LNCAP (cell line): ENCODE results near the gene PANK2.

Experiments used
- CTCF ChIP-seq: fragments of 450-650 bp; IDR thresholded peaks from 2 replicates; pipeline ENCODE4 v1.5.1; 2017; ENCODE audit warnings: mild to moderate bottlenecking

The PANK2 gene

GRCh38 chr20:3854462-3854871 is 34.7 kb upstream of the PANK2 start:
- TF ChIP-seq CTCF = no peak

GRCh38 chr20:3857405-3857804 is 31.8 kb upstream of the PANK2 start:
- no peak for TF ChIP-seq CTCF

GRCh38 chr20:3858689-3859088 is 30.5 kb upstream of the PANK2 start:
- no peak for TF ChIP-seq CTCF

- no peak for TF ChIP-seq CTCF
These were observed 28.0 kb upstream of the PANK2 start for GRCh38 chr20:3861191-3861590.

GRCh38 chr20:3862333-3862732 is 26.9 kb upstream of the PANK2 start:
- no peak for TF ChIP-seq CTCF

- no peak for TF ChIP-seq CTCF
These were observed 25.9 kb upstream of the PANK2 start for GRCh38 chr20:3863317-3863716.

- no peak for TF ChIP-seq CTCF
These were observed 24.7 kb upstream of the PANK2 start for GRCh38 chr20:3864518-3864917.

GRCh38 chr20:3865152-3865886 is 23.9 kb upstream of the PANK2 start:
- no peak for TF ChIP-seq CTCF
